Myocyte (in vitro differentiated cells): ENCODE measurements around the gene ZKSCAN4. TPM values are rescaled to one million over a fixed set of nuclear protein-coding genes. Genes with fewer than 3 reads are reported as not detected.

ENCODE experiments used
- DNase-seq: peaks from one replicate; pipeline ENCODE4 v3.0.0-alpha.2; 2012; ENCODE audit warnings: low read depth
- total RNA-seq: library from RNA; depleted of rRNA; stranded (reverse); fragments of >200 nt; gene quantifications from 2 replicates; pipeline ENCODE4 v1.2.3, GENCODE V29; 2014

The ZKSCAN4 gene
- total RNA-seq, 1 donor from 2014 or later = 4.6 TPM

GRCh38 chr6:28209753-28210535 lies 42.1 kb downstream of the ZKSCAN4 start:
- DNase-seq = peak; percentile 89

GRCh38 chr6:28208111-28208659 lies 43.9 kb downstream of the ZKSCAN4 start:
- peak; percentile 21 for DNase-seq

GRCh38 chr6:28207510-28208110 lies 44.5 kb downstream of the ZKSCAN4 start:
- DNase-seq = peak; percentile 38

GRCh38 chr6:28206928-28207509 lies 45.0 kb downstream of the ZKSCAN4 start:
- DNase-seq = no peak

GRCh38 chr6:28206527-28206926 lies 45.5 kb downstream of the ZKSCAN4 start:
- DNase-seq = no peak

- DNase-seq = no peak
These were observed 46.2 kb downstream of the ZKSCAN4 start for GRCh38 chr6:28205879-28206278.

- DNase-seq = no peak
These were observed 48.9 kb downstream of the ZKSCAN4 start for GRCh38 chr6:28203201-28203600.

- DNase-seq = no peak
These were observed 52.0 kb downstream of the ZKSCAN4 start for GRCh38 chr6:28200020-28200419.

Other genes starting within 250 kb of the ZKSCAN4 start
- gene ZNF165, start 171.7 kb downstream of the ZKSCAN4 start, total RNA-seq = 0.78 TPM in 1 of 2 replicates, not detected in the other
- 1.2 and 3.2 TPM in 2 replicates for gene ZSCAN16, start 127.7 kb downstream of the ZKSCAN4 start, total RNA-seq
- 23.8 and 26.4 TPM in 2 replicates for gene ZKSCAN8, start 110.4 kb downstream of the ZKSCAN4 start, total RNA-seq
- 18.1 and 19.5 TPM in 2 replicates for gene ZSCAN9, start 27.0 kb downstream of the ZKSCAN4 start, total RNA-seq
- gene NKAPL, start 7.0 kb upstream of the ZKSCAN4 start, total RNA-seq = 0.36 TPM in 1 of 2 replicates, not detected in the other
- gene ZSCAN26, start 14.9 kb upstream of the ZKSCAN4 start, total RNA-seq = 8.6 and 10.8 TPM in 2 replicates
- gene PGBD1, start 29.3 kb upstream of the ZKSCAN4 start, total RNA-seq = 4.6 and 4.8 TPM in 2 replicates
- 12.5 and 13.2 TPM in 2 replicates for gene ZSCAN31, start 83.9 kb upstream of the ZKSCAN4 start, total RNA-seq
- gene ZKSCAN3, start 97.7 kb upstream of the ZKSCAN4 start, total RNA-seq = 4.4 and 5.5 TPM in 2 replicates
- 4.0 TPM in 2 replicates for gene ZSCAN12, start 147.5 kb upstream of the ZKSCAN4 start, total RNA-seq
- gene ZSCAN23, start 191.2 kb upstream of the ZKSCAN4 start, total RNA-seq = 2.0 and 2.5 TPM in 2 replicates